Middle frontal gyrus (tissue), 1 donor: ENCODE data around the gene TTC29.
A peak's percentile ranks its signal among the peaks of the same experiment; 100 is the strongest.

Experiments used
- DNase-seq: peaks from one replicate; pipeline ENCODE4 v3.0.0-alpha.2; 2015; ENCODE audit warnings: low spot score; ENCODE audit errors: extremely low spot score

Gene TTC29, protein sequence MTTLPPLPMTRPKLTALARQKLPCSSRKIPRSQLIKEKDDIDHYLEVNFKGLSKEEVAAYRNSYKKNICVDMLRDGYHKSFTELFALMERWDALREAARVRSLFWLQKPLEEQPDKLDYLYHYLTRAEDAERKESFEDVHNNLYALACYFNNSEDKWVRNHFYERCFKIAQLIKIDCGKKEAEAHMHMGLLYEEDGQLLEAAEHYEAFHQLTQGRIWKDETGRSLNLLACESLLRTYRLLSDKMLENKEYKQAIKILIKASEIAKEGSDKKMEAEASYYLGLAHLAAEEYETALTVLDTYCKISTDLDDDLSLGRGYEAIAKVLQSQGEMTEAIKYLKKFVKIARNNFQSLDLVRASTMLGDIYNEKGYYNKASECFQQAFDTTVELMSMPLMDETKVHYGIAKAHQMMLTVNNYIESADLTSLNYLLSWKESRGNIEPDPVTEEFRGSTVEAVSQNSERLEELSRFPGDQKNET

DNA sequence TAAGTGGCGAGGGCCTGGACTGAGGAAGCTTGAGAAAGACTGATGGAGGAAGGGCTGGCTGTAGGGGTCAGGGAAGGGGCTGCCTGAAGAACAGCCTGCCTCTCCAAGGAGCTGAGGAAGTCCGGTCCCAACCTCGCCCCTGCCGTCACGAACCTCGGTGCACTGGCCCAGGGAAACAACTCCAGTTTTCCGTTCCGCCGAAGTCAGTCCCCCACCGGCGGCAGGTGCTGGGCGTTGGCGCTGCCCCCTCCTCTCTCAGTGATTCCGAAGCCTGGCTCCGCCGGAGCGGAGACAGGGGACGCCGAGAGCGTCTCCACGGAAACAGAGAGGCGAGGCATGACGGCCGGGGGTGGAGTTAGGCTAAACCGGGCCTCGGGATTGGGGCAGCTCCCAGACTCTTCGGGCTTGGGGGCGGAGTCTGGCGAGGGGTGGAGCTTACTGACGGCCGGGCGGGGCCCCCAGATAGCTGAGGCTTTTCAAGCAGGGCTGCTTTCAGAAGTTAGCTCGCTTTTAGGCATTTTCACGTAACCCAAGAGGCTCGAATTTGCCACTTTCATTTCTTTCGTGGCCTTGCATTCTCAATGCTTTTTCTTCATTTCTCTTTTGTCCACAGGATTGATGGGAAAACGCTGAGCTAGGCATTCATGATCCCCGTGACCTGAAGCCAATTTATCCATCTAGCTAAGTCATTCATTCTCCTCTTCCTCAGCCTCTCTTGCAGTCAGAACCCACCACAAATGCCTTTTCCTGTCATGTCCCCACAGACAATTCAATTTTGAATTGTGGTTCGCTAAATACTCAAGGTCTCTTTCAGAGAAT, at the start of gene TTC29:
Gene TTC29 (minus strand): TSS at position 309 of the 819 bp plus-strand sequence. CDS start 5,969 bp downstream, outside the sequence.
- peak; percentile 72 for DNase-seq

DNA sequence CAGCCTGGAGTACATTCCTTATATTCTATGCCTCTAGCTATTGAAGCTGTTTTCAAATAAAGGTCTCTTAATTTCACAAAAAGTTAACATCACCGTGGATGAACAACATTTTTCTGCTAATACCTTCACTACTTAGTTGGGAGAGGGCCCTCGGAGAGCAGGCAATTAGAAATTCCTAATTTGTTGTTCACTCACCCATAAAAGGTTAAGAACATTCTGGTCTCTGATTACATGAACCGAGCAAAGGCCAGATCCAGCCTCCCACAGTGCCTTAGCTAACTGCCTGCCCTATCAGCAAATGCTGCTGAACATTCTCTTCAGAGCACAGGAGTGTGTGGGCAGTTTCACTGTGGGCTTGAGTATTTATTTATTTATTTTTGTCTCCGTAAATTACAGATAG, 36.0 kb upstream of the TTC29 start:
- no peak for DNase-seq

DNA sequence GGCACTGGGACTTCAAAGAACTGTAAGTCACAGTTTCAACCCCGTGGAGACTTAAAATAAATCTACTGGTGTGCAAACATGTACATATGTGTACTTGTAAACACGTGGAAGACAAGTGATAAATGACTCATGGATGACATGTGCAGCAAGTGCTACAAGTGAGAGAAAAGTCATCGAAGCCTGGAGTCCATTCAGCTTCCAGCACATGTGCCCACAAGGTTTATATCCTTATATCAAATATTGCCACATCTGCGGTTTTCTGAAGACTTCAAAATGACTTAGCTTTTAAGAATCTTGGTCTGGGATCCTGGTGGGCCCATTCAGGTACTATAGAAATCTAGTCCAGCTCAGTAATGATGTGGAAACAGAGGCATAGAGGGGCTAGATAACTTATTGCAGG, 33.0 kb upstream of the TTC29 start:
- DNase-seq: no peak

DNA sequence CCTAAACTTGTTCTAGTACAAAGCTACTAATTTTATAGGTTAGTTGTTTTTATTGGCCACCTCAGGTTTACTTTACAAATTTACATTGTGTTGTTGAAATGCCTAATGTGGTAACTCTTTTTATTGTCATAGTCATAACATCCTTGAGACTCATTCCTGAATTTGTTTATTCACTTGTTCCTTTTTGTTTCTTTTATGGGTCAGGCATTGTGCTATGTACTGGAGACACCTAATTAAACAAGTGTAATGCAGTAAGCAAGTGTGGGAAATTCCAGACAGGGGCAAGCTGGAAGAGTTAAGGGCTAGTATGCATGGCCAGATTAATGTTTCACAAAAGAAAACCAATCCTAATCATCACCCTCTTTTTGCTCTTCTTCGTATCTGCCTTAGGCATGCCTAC, 30.5 kb upstream of the TTC29 start:
- DNase-seq: no peak

DNA sequence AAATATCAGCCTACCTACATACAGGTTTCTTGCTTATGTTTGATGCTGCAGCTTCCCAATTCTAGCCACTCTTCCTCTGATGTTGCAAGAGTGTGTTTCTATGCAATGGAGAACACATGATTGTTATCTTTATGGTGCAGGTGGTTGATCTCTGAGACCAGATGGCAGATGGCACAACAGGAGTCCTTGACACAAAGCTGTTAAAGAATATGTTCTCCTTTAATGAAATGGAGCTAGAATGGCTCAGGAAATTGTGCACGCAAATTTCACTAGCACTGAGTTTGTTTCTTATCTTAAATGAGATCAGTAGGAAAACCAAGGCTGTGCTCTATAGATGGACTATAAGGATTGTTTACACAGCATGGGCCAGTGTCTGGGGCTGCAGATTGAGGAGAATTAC, 29.9 kb upstream of the TTC29 start:
- no peak for DNase-seq

DNA sequence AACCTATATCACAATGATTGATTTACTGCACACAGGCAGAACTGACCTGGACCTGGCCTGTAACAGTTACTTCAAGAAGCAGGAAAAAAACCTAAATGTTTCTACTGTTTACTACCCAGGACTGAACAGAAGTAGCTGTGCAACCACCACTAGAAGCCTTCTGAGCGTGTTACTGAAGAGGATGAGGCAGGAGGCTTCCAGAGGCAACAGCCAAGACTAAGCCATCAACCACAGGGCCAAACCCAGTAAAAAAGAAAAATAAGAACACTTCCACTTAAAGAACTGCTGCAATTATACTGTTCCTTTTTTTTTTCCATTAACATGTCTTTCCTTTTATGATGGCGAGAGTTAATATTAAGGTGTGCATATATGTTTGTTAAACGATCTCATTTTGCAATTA, 29.4 kb upstream of the TTC29 start:
- DNase-seq: no peak

DNA sequence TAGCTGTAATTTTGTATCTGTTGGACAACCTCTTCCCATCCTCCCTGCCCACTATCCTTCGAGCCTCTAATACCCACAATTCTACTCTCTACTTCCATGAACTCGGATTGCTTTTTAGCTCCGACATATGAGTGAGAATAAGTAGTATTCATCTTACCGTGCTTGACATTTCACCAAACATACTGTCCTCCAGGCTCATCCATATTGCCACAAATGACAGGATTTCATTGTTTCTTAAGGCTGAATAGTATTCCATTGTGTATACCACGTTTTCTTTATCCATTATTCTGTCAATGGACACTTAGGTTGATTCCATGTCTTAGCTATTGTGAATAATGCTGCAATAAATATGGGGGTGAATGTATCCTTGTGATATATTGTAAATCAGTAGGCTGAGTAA, 26.4 kb upstream of the TTC29 start:
- DNase-seq: no peak

DNA sequence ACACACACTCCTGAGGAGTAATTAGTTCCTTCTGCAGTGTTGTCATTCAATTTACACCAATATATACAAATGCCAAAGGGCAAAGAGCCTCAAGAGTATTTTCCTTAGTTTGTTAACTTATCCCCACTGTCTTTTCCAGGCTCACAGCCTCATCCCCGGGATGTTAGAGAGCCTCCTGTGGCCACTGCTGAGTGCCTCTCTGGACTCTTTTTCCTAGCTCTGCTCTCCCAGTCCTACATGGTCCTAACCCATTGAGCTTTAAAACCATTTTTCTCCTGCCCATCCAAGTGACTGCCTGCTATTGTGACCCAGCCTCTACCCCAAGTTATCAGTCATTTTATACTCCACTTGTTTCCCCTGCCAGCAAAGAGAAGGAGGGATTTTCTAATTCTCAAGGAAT, 23.5 kb upstream of the TTC29 start:
- DNase-seq: no peak

DNA sequence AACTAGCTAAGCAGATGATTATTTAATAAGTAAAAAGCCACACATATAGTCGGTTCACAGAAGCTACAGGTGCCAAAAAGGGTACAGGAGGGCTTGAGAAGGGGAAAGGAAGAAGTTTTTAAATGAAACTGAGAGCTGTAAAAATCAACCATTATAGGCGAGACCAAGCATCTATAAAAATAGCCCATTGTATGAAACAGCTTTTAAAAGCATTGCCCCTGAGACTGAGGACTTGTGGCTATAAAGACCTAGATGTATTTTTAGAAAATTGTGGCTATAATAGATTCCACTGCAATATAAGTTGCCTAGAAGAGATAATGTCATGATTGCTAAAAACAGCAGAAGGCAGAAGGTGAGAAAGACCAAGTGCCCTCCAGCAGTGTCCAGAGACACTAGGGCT, 15.0 kb upstream of the TTC29 start:
- no peak for DNase-seq

DNA sequence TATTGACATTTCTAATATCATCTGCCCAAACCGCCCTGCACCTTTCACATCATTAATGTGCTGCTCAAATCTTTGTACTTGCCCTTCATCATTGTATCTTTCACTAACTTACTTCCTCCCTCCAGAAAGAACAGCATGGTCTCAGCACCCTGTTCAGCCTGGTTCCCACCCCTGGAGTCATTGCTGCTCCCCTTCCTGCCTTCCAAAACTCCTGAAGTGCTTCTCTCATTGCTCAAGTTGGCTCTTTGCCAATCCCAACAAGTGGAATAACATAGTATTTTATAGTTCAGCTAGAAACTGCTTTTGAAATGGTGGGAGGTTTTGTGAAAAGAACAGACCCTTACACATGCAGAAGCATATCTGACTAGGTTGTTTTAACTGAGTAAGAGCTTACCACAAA, 14.0 kb upstream of the TTC29 start:
- DNase-seq: no peak

DNA sequence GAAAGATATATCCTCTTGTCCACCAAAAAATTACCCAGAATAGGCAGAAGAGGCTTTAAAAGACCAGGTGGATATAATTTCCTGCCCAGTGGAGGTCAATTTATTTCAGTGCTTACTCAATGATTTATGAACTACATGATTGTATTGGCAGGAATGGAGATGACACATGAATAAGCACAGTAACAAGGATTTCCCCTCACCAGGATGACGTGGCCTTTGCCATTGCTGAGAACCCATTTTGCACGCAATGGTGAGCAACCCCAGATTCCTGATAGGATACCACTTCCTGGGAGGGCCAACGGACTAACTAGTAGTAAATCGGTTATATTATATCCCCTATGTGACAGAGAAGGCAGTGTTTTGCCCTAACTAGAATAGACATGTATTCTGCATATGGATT, 11.6 kb upstream of the TTC29 start:
- DNase-seq: no peak

DNA sequence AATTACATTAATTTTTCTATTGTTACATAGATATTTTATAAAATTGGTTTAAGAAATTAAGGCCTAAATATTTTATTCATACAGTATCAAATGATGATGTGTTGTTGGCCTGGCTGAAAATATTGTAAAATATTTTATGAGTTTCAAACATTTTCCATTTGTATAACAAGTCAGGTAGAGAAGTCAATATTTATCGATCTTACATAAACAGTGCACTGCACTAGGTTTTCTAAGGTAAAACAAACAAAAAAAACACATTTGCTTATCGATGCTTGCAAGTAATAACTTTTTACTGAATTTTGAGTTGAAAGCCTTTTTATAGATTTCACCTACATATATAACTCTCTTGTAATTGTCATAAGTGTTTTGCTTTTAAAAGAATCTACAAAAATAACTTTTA, 7.2 kb upstream of the TTC29 start:
- no peak for DNase-seq

DNA sequence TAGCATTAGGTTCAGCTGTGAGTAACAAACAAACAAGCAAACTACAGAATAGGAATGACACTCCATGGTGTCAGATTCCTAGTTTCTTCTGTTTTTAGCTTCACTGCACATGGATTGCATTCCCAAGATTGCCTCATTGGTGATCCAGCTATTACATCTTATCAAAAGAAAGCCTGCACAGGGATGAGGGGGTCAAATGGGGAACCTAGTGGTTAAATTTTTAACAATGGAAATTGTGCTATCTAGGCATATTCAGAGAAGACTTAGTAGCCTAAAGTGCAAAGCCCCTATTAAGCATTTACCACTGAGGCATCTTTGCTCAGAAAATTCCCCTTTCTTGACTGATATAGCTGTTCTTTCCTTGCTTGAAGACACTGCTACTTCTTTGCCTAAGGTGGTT, 3.9 kb upstream of the TTC29 start:
- no peak for DNase-seq

DNA sequence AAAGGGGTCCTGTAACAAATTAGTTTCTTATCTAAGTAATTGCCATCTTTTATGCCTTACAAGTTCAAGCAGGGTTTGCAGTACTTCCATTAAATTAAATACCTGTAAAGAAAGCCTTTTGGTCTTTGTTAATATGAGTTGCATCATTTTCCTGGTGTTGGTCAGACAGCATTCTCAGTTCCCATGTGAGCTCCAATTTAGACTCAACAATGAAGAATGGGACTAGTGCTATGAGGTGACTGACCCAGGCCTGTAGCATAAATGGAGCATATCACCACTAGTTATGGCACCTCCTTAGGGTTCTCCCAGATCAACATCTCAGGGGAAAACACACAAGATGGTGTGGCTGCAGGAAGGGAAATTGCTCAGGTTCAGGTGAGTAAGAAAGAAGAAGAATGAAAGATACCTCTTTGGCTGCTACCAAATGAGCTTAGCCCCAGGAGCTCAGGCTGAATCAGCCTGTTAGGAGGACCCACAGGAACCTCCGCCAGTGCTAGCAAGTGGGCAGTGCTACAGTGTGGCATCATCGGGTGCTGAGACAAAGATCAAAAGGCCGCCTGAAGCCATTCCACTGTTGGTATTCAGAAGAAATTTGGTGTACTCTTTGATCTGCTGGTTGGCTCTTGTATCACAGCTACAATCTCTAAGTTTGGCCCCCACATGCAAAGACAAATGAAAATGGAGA, 1.8 kb downstream of the TTC29 start:
- DNase-seq: no peak

DNA sequence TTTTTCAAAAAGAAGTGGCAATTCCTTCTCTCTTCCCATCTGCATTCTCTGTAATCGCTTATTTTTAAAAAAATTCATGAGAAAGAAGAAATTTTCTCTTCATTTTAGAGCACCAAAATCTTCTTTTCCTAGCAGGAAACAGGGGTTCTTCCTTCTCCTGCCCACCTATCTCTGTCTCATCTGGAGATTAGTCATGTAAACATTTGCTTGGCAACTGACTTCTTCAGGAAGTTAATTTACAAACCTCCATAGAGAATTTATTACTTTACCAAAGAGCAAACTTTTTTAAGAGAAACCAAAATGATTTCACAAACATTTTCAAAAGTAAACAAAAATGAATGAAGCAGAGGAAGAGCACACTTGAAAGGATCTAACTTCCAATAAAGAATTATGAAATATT, 13.5 kb downstream of the TTC29 start:
- DNase-seq: no peak

DNA sequence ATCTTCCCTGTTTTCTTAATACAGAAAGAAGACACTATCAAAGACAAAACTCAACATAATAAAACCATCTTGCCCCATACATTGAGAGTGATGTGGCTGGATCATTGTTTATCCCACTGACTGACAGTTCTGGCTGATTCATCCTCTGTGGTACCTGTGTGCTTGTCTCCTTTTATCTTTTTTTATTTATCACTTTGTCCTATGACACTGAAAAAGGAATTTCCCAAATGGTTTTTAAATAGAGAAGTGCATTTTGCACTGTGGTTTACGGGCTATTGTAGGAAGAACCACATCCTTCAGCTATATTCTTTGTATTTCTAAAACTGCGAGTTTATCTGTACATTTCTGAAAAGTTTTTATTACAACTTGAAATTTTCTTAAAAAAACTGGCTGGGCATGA, 15.0 kb downstream of the TTC29 start:
- DNase-seq: no peak

DNA sequence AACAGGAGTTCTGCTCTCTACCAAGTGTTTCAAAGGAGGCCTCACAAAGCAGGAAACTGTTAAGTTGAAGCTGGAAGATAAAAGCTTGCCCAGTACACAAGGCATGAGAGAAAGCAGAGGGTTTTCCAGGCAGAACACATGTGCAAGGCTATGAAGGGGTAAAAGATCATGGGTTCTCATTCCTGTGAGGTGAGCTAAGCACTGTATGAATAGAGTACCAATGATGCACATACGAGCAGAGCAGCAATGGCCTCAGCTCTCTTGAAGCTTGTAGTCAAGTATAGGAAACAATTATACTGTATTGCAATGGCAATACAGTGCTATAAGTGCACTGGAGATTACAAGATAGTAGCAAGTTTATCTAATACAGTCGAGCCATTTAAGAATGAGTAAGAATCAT, 18.0 kb downstream of the TTC29 start:
- no peak for DNase-seq

DNA sequence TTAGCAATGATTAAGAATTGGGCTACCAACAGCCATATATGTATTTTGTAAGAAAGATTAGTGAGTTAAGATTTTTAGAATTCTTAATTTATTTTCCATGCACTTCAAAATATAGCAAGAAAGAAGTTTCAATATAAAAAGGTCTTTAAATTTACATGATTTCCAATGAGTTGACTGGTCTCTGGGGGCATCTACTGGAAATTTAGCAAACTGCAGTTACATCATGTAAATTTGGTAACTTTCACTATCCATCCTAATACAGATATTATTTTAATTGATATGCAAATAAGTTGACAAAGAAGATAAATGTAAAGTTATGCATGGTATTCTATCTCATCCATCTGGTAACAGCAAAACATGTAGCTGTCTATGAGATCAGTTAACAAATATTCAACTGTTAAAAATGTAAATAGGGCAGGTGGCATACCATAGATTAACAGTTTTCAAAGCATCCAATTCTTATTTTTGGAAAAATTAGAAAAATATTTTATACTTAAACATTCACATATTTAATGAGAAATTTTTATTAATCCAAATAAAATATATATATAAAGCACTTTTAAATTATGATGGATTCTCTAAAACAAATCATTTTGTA, 29.1 kb downstream of the TTC29 start:
- DNase-seq: no peak

DNA sequence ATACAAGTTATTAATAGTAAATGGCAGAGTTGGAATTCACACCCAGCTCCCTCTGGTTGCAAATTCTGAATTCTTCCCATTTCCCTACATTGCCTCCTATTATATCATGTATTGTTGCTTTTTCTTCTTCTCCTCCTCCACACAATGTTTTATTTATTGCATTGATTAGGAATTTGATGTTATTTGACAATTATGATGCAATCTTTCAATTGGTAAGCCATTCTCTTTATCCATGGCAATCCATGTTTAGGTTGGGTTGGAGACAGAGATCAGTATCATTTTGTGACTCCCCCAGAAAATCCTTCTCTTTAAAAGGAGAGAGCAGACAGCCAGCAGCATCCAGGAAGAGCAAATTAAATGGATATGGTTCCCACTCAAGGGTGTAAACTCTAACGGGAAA, 30.5 kb downstream of the TTC29 start:
- no peak for DNase-seq

DNA sequence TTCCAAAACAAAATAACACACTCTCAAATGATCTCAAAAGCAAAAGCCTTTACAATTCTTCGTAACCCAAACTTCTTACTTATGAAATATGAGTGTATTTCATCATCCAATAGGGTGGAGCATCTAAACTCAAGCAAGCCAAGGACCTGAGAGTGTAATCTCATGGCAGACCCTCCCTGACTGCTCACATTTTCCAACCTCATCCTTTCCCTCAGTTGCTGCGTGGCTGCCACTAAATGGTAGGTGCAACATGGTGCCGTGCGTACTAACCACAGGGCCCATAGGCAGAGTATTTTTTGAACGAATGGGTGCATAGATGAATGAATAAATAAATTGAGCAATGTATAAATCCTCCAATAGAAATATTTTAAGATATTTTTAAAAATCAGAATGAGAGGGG, 45.4 kb downstream of the TTC29 start:
- DNase-seq: no peak

DNA sequence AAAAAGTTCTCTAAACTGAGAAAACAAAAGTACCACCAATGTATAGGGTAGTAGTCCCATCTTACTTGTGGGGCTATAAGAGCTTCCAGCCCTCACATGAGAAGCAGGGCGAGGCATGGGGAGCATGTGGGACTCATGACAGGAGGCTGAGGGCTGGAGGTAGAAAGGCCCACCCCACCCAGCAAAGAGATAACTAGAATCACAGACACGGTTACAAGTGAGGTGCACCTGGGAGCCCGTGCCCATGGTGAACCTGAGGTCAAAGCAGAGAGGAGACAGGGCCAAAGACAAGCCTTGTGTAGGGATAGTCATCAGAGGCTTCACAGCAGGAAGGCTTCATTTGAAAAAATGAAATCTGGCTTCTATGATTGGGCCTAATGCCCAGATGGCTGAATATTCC, 55.4 kb downstream of the TTC29 start:
- DNase-seq: no peak

DNA sequence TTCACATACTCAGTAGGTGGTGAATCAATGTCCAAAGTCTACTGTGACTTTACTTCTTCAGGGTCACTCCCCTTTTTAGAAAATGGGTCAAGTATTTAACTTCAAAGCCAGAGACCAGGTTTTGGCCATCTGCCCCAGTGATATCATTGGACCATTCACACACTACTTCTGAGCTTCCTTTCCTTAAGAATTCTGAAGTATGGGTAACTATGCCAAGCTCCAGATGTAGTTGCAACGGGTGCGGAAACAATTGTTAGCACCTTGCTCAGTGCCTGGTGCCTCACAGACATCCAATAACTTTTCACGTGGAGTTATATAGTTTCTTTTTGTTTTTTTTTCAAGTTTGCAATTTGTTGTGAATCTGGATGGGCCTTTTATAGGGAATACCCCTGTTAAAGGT, 62.6 kb downstream of the TTC29 start:
- no peak for DNase-seq
